Muscle layer of duodenum (tissue), 2 donors: ENCODE measurements around the gene GATB.

ENCODE experiments used
- H3K27ac ChIP-seq: one replicate; pipeline ENCODE4 v1.7.0; 2013; ENCODE audit warnings: mild to moderate bottlenecking, low read length
- H3K27me3 ChIP-seq: one replicate; pipeline ENCODE4 v1.7.0; 2013; ENCODE audit warnings: low read depth, mild to moderate bottlenecking, control low read depth, low read length
- H3K36me3 ChIP-seq, 2 donors: one replicate each; pipeline ENCODE4 v1.7.0; 2013; ENCODE audit warnings: low read length in 2 of 2, control low read depth in 1 of 2, mild to moderate bottlenecking in 1 of 2; ENCODE audit not compliant: insufficient read depth in 2 of 2, control insufficient read depth in 1 of 2
- H3K4me1 ChIP-seq, 2 donors: one replicate each; pipeline ENCODE4 v1.7.0; 2013; ENCODE audit warnings: low read length in 2 of 2, mild to moderate bottlenecking in 2 of 2, control low read depth in 1 of 2, moderate library complexity in 1 of 2; ENCODE audit not compliant: insufficient read depth in 2 of 2, control insufficient read depth in 1 of 2
- H3K4me3 ChIP-seq, 2 donors: one replicate each; pipeline ENCODE4 v1.7.0; 2013; ENCODE audit warnings: low read length in 2 of 2, low read depth in 1 of 2, mild to moderate bottlenecking in 1 of 2
- H3K9me3 ChIP-seq, 2 donors: one replicate each; pipeline ENCODE4 v1.7.0; 2013; ENCODE audit warnings: low read length in 2 of 2, control low read depth in 1 of 2, mild to moderate bottlenecking in 1 of 2; ENCODE audit not compliant: control insufficient read depth in 1 of 2
- donor health status: healthy.

Gene GATB

DNA sequence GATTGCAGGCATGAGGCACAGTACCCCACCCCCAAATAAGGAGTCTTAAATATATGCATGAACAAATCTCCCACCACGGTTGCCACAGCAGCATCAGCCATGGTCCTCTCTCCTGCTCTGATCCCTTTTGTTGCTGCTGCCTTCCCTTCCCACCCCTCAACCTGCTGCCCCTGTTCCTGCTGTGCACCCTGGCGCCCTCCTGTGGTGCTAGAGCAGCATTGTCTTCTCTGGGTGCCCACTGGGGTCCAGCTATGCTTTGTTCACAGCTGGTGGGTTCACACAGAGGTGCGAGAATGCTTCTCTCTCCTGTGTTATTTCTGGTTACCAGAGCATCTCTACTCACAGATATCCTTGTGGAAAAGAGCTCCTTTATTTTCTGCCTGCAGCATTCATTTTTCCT lies 116.2 kb downstream of the GATB start:
- H3K4me3 ChIP-seq = no peak overlapping the region
- no peaks in the 10 kb centered on the region for H3K36me3 ChIP-seq
- no peaks in the 10 kb centered on the region for H3K9me3 ChIP-seq
- H3K27me3 ChIP-seq = no peaks in the 10 kb centered on the region
- H3K4me1 ChIP-seq = no peaks in the 10 kb centered on the region
- H3K27ac ChIP-seq = no peak overlapping the region

DNA sequence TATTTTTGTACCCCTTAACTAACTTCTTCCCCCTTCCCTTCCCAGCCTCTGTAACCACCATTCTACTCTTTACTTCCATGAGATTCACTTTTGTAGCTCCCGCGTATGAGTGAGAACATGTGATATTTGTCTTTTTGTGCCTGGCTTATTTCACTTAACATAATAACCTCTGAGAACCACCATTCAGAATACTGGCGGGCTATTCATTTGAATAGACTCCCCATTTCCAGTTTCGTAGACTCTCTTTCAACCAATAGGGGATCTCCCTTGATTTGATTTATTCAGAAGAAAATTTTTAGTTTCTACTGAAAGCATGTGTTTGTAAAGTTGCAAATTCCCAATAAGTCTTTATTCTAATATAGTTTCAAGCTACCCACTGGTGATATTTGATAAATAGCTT lies 117.2 kb downstream of the GATB start:
- Histone ChIP-seq H3K9me3 (no peaks in the 10 kb centered on the region), H3K4me3 (no peak overlapping the region), H3K27ac (no peak overlapping the region), H3K4me1 (no peaks in the 10 kb centered on the region), H3K27me3 (no peaks in the 10 kb centered on the region), H3K36me3 (no peaks in the 10 kb centered on the region)

DNA sequence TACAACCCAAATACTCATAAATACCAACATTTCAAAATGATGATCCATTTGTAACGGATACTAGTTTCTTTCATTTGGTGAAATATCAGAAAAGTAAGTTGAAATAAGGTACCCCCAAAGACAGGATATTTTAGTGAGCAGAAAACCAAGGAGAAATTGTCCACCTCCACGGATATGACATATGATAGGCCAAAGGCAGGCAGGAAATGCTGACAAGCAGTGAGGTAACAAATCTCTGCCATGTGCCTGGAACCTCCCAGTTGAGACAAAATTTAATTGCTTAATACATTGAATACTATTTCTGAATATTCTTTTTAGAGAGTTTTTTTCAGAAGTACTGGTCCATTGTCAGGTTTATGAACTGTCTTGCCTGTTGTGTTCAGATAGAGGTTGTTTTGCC lies 118.8 kb downstream of the GATB start:
- Histone ChIP-seq H3K27ac (no peak overlapping the region), H3K36me3 (no peaks in the 10 kb centered on the region), H3K27me3 (no peaks in the 10 kb centered on the region), H3K9me3 (no peaks in the 10 kb centered on the region), H3K4me3 (no peak overlapping the region), H3K4me1 (no peaks in the 10 kb centered on the region)

DNA sequence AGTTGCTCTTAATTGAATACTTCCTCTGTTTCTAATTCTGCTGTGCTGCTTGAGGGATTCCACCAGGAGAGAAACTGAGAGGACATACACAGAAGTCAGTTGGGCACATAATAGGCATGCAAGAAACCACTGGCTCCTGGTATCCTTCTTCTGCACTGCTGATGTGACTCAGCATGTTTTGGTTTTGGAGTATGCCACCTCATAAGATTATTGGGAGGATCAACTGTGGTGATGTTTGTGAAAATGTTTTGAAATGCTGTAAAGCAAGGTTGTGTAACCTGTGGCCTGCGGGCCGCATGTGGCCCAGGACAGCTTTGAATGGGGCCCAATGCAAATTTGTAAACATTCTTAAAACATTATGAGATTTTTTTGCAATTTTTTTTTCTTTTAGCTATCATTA lies 119.6 kb downstream of the GATB start:
- Histone ChIP-seq H3K4me3 (no peak overlapping the region), H3K9me3 (no peaks in the 10 kb centered on the region), H3K4me1 (no peaks in the 10 kb centered on the region), H3K27me3 (no peaks in the 10 kb centered on the region), H3K36me3 (no peaks in the 10 kb centered on the region), H3K27ac (no peak overlapping the region)

DNA sequence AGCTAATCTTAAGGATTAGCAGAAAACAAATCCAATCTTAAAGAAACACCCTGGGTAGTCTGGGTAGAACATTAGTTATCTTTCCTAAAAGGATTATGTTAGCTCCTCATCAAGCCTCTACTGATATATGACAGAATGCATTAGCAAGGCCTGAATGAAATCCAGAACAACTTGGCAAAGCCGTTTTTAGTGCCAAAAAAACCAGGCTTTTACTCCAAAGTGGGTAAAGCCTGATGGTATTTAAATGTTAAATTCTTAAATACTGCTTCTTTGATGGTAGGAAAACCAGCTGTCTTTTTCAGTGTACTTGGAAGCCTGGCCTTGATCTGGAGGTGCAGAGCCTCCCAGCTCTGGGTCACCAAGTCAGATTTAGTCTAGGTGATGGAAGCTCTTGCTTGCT lies 120.4 kb downstream of the GATB start:
- Histone ChIP-seq H3K9me3 (no peaks in the 10 kb centered on the region), H3K4me3 (no peak overlapping the region), H3K4me1 (no peaks in the 10 kb centered on the region), H3K27me3 (no peaks in the 10 kb centered on the region), H3K27ac (no peak overlapping the region), H3K36me3 (no peaks in the 10 kb centered on the region)

DNA sequence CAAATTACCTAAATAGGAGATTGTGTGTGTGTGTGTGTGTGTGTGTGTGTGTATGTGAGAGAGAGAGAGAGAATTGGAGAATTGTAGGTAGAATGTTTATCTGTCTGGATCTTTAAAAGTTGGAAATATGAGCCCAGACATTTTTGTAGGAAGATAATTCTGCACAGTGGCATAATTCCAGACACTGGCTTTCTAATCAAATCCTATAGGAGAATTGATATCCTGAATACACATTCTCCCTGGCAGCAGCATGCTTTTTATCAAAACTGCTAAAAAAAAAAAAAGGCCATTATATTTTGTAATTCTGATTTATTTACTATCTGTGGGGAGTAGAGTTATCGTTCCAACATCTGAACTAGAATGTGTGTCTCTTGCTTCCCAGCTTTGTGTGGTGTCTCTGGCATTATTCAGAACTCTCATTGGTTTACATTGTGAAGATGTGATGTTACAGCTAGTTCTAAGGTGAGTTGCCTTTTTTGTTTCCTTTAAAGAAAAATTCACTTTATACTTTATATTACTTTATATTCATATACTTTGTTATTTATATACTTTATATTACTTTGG lies 122.4 kb downstream of the GATB start:
- no peaks in the 10 kb centered on the region for H3K9me3 ChIP-seq
- no peaks in the 10 kb centered on the region for H3K4me1 ChIP-seq
- H3K27me3 ChIP-seq = no peaks in the 10 kb centered on the region
- no peak overlapping the region for H3K4me3 ChIP-seq
- no peaks in the 10 kb centered on the region for H3K36me3 ChIP-seq
- H3K27ac ChIP-seq = no peak overlapping the region

DNA sequence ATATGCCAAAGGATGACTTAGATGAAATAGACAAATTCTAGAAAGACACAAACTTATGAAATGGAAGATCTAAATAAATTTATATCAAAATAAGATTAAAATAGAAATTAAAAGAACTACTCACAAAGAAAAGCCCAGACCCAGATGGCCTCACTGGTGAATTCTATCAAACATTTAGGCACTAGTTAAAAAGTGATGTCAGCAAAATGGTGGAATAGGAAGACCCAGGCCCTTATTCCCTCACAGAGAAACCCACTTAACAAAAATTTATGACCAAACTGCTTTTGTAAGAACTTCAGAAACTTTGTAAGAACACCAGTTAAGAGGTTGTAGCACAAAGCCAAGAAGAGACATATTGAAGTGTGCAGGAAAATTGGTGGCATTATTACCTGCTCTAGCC lies 129.5 kb downstream of the GATB start:
- Histone ChIP-seq H3K36me3 (no peaks in the 10 kb centered on the region), H3K4me3 (no peak overlapping the region), H3K4me1 (no peaks in the 10 kb centered on the region), H3K9me3 (no peaks in the 10 kb centered on the region), H3K27me3 (no peaks in the 10 kb centered on the region), H3K27ac (no peak overlapping the region)

DNA sequence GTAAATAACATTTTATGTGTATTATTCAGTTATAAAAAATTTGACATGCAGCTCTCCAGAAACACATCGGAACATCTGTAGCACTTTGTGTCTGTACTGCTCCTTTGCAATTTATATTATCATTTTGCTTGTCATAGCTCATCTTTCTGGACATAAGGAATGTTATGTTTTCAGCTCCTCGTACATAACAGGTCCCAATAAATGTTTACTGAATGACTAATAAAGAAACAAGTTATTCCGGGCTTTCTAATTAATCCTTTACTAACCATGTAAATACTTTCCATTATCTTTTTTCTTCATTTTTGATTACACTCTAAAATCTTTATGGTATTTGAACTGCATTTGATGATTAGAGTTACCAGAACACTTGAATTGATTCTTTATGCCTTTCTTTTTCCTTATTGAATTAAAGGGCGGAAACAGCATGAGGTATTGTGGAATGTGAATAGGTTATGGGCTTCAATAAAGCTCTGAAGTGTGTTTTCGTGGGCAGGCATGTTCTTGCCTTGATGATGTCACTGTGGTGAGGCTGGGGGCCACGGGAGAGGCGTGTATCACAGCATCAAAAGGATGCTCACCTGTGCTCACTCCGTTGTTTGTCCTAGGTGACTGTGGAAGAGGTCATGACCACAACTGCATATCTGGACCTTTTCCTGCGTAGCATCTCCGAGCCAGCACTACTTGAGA lies 131.6 kb downstream of the GATB start:
- no peaks in the 10 kb centered on the region for H3K36me3 ChIP-seq
- no peaks in the 10 kb centered on the region for H3K4me1 ChIP-seq
- no peaks in the 10 kb centered on the region for H3K27me3 ChIP-seq
- H3K27ac ChIP-seq = no peak overlapping the region
- no peaks in the 10 kb centered on the region for H3K9me3 ChIP-seq
- H3K4me3 ChIP-seq = no peak overlapping the region

DNA sequence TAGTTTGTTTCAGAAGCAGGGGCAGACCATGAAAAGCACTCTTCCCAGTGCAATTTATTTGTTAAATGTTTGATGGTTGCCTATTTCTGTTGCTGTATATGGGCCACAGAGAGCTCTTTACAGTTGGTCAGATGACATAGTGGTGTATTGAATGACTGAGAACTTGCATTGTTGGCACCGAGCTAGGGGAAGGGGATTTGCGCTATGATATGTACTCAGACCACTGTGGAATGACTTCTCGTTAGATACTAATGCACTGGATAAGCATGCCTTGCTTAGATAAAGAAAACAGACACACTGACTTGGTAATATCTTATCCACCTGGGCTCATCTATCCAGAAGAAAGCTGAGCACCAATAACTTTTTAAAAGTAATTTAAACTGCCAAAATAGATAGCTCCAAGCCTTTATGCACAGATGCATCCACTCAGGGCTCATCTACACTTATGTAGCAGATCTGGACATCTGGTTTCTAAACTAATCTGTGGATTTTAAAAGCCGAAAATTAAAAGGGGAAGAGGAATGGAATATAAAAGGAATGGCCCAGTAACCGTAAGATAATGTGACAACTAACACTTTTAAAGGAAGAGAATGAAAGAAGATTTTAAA lies 132.7 kb downstream of the GATB start:
- H3K4me3 ChIP-seq = no peak overlapping the region
- H3K9me3 ChIP-seq = no peaks in the 10 kb centered on the region
- H3K27me3 ChIP-seq = no peaks in the 10 kb centered on the region
- no peaks in the 10 kb centered on the region for H3K36me3 ChIP-seq
- H3K27ac ChIP-seq = no peak overlapping the region
- H3K4me1 ChIP-seq = no peaks in the 10 kb centered on the region

DNA sequence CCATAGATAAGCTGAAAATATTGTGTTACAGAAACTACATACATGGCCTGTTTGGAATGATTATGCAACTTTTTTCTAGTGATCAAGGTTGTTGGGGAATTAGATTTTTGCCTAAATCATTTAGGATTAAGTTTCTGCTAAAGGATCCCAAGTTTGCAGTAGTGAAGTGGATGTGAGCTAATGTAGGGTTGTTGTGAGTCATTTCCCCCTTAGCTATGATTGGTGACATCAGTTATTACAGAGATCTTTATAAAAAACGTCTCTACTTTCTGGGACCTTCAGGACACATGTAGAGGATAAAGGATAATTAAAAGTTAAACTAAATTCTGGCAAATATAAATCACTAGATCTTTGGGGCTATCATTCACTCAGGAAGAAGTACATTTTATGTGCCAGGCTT lies 133.3 kb downstream of the GATB start:
- Histone ChIP-seq H3K4me3 (no peak overlapping the region), H3K27me3 (no peaks in the 10 kb centered on the region), H3K9me3 (no peaks in the 10 kb centered on the region), H3K27ac (no peak overlapping the region), H3K4me1 (no peaks in the 10 kb centered on the region), H3K36me3 (no peaks in the 10 kb centered on the region)

DNA sequence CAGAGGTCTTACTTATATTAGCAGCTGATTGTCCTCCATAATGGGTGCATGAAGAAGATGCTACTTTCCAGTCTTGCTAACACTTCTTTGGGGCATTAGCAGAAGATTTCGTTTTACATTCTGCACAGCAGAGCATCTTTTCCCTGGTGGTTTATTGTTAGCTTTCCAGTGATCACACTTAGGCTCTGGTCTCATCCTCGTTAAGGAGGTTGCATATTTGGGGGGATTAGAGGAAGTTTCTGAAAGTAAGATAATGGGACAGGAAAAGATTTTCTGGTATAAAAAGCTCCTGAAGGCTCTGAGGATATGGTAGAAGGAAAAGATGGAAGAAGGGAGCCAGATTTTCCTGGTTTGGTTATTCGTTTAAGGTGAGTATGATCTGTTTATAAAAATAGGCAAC lies 134.1 kb downstream of the GATB start:
- Histone ChIP-seq H3K27ac (no peak overlapping the region), H3K27me3 (no peaks in the 10 kb centered on the region), H3K36me3 (no peaks in the 10 kb centered on the region), H3K4me3 (no peak overlapping the region), H3K4me1 (no peaks in the 10 kb centered on the region), H3K9me3 (no peaks in the 10 kb centered on the region)

DNA sequence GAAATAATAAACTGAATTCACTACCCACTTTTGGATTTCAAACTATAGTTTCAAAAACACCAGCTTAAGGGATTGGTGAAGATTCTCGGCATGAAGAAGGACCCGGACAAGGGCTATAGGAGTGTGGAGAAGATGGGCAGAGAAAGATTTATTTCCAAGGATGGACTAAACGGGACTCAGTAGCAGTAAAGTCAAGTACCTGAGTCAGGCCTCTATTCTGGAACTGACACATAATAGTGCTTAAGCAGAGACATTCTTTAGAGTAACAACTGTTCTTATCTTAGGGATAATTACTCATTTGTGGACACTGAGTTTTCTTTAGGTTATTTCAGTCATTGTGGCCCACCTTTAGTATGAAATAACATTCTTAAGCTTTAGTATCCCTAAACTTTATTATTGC lies 134.6 kb downstream of the GATB start:
- no peaks in the 10 kb centered on the region for H3K4me1 ChIP-seq
- no peaks in the 10 kb centered on the region for H3K36me3 ChIP-seq
- no peak overlapping the region for H3K4me3 ChIP-seq
- H3K27me3 ChIP-seq = no peaks in the 10 kb centered on the region
- no peak overlapping the region for H3K27ac ChIP-seq
- no peaks in the 10 kb centered on the region for H3K9me3 ChIP-seq
